ENCODE data around the gene CYP2D6.

DNA sequence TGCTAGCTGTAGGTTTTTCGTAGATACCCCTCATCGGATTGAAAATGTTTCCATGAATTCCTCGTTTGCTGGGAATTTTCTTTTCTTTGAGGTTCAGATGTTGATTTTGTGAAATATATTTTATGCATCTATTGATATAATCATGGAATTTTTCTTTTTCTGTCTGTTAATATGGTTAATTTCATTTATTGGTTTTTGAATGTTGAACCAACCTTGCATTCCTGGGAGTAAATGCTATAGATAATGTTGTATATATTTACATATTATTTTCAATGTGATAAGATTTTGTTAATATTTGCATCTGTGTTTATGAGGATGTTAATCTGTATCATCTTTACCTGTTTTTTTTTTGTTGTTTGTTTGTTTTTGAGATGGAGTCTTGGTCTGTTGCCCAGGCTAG lies 29.4 kb downstream of the CYP2D6 start:
- TF ChIP-seq POLR2A (IDR thresholded peaks at IDR 0.05): no peak
- TF ChIP-seq, protein P1, sequence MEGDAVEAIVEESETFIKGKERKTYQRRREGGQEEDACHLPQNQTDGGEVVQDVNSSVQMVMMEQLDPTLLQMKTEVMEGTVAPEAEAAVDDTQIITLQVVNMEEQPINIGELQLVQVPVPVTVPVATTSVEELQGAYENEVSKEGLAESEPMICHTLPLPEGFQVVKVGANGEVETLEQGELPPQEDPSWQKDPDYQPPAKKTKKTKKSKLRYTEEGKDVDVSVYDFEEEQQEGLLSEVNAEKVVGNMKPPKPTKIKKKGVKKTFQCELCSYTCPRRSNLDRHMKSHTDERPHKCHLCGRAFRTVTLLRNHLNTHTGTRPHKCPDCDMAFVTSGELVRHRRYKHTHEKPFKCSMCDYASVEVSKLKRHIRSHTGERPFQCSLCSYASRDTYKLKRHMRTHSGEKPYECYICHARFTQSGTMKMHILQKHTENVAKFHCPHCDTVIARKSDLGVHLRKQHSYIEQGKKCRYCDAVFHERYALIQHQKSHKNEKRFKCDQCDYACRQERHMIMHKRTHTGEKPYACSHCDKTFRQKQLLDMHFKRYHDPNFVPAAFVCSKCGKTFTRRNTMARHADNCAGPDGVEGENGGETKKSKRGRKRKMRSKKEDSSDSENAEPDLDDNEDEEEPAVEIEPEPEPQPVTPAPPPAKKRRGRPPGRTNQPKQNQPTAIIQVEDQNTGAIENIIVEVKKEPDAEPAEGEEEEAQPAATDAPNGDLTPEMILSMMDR (IDR thresholded peaks at IDR 0.05): no peak

Measured in uterus (tissue), 2 donors.